HEK293 (cell line): ENCODE results near the gene PPARD.

Source experiments
- CTCF ChIA-PET: fragments of 350-600 bp; formaldehyde crosslinking; extraction: SDS; loops from one replicate; lab custom pipeline; 2021; ENCODE audit warnings: antibody characterized with exemption; lab: Yijun Ruan, JAX
- POLR2A ChIA-PET: fragments of 300-600 bp; formaldehyde crosslinking; extraction: SDS; loops from one replicate; lab custom pipeline; 2020; ENCODE audit warnings: antibody characterized with exemption, inconsistent platforms; lab: Yijun Ruan, JAX
- H3K27ac ChIP-seq: fragments of 200-500 bp; sonication (Bioruptor generic); 2 replicates; pipeline ENCODE4 v1.5.1; 2014; ENCODE audit warnings: low read depth, low read length, control low read depth, inconsistent platforms; ENCODE audit errors: extremely low read depth
- H3K36me3 ChIP-seq, 2 experiments: fragments of 200-500 bp in 1 of 2; sonication (Bioruptor generic) in 1 of 2; 1 replicate in 1 of 2; 2 replicates in 1 of 2; pipeline ENCODE4 v1.5.1; 2014 to 2017; ENCODE audit warnings: inconsistent platforms in 2 of 2, low read length in 2 of 2; ENCODE audit not compliant: control insufficient read depth in 2 of 2, insufficient read depth in 1 of 2
- H3K4me1 ChIP-seq: fragments of 200-500 bp; sonication (Bioruptor generic); 2 replicates; pipeline ENCODE4 v1.5.1; 2014; ENCODE audit warnings: mild to moderate bottlenecking, low read length, inconsistent platforms; ENCODE audit not compliant: control insufficient read depth, insufficient read depth
- H3K4me3 ChIP-seq: 2 replicates; pipeline ENCODE4 v1.5.1; 2011; ENCODE audit warnings: low read depth, mild to moderate bottlenecking, control low read depth, low read length, moderate library complexity
- H3K9me3 ChIP-seq: fragments of 200-500 bp; sonication (Bioruptor generic); 2 replicates; pipeline ENCODE4 v1.5.1; 2014; ENCODE audit warnings: low read depth, low read length, inconsistent platforms; ENCODE audit not compliant: control insufficient read depth, insufficient read depth
- AEBP2 ChIP-seq: fragments of 450-650 bp; formaldehyde crosslinking; IDR thresholded peaks from 2 replicates; pipeline ENCODE4 v1.5.1; 2016; ENCODE audit warnings: missing biosample characterization, missing genetic modification characterization, borderline replicate concordance
- BCL11A ChIP-seq: fragments of 450-650 bp; formaldehyde crosslinking; IDR thresholded peaks from 2 replicates; pipeline ENCODE4 v1.5.1; 2016; ENCODE audit warnings: low read depth, missing biosample characterization, missing genetic modification characterization
- IKZF3 ChIP-seq: fragments of 450-650 bp; IDR thresholded peaks from 2 replicates; pipeline ENCODE4 v1.5.0; 2018; ENCODE audit warnings: missing biosample characterization, mild to moderate bottlenecking, missing genetic modification characterization, moderate library complexity
- KLF17 ChIP-seq: fragments of 450-650 bp; formaldehyde crosslinking; IDR thresholded peaks from 2 replicates; pipeline ENCODE4 v1.5.1; 2016; ENCODE audit warnings: missing biosample characterization, missing genetic modification characterization
- KLF9 ChIP-seq: fragments of 450-650 bp; formaldehyde crosslinking; IDR thresholded peaks from 2 replicates; pipeline ENCODE4 v1.5.1; 2016; ENCODE audit warnings: missing biosample characterization, missing genetic modification characterization, low read depth
- REST ChIP-seq: fragments of 450-650 bp; formaldehyde crosslinking; IDR thresholded peaks from 2 replicates; pipeline ENCODE4 v1.5.1; 2016; ENCODE audit warnings: missing biosample characterization, missing genetic modification characterization
- SETDB1 ChIP-seq: IDR thresholded peaks from one replicate; pipeline ENCODE4 v1.6.1; 2017; ENCODE audit warnings: mild to moderate bottlenecking, low read length, moderate library complexity, mixed read lengths; ENCODE audit not compliant: insufficient read length
- TCF7L2 ChIP-seq: IDR thresholded peaks from 2 replicates; pipeline ENCODE4 v1.6.1; 2011; ENCODE audit warnings: low read depth, mild to moderate bottlenecking, inconsistent platforms, low read length, moderate library complexity, borderline replicate concordance
- ZBTB1 ChIP-seq: fragments of 450-650 bp; formaldehyde crosslinking; IDR thresholded peaks from 2 replicates; pipeline ENCODE4 v1.5.1; 2016; ENCODE audit warnings: missing biosample characterization, missing genetic modification characterization
- ZBTB11 ChIP-seq: fragments of 450-650 bp; formaldehyde crosslinking; conservative IDR thresholded peaks from 2 replicates; pipeline ENCODE4 v1.5.1; 2016; ENCODE audit warnings: low read depth, missing biosample characterization, missing genetic modification characterization
- ZBTB17 ChIP-seq: fragments of 450-650 bp; formaldehyde crosslinking; IDR thresholded peaks from 2 replicates; pipeline ENCODE4 v1.5.1; 2016; ENCODE audit warnings: missing biosample characterization, missing genetic modification characterization
- ZNF23 ChIP-seq: fragments of 450-650 bp; formaldehyde crosslinking; IDR thresholded peaks from 2 replicates; pipeline ENCODE4 v1.5.1; 2016; ENCODE audit warnings: missing biosample characterization, missing genetic modification characterization, borderline replicate concordance
- ZNF248 ChIP-seq: fragments of 450-650 bp; formaldehyde crosslinking; IDR thresholded peaks from 2 replicates; pipeline ENCODE4 v1.5.1; 2017; ENCODE audit warnings: missing biosample characterization, missing genetic modification characterization
- ZNF362 ChIP-seq: fragments of 450-650 bp; formaldehyde crosslinking; IDR thresholded peaks from 2 replicates; pipeline ENCODE4 v1.5.1; 2016; ENCODE audit warnings: missing biosample characterization, missing genetic modification characterization
- ZNF416 ChIP-seq: fragments of 450-650 bp; formaldehyde crosslinking; IDR thresholded peaks from 2 replicates; pipeline ENCODE4 v1.5.1; 2016; ENCODE audit warnings: missing biosample characterization, missing genetic modification characterization
- ZNF529 ChIP-seq: fragments of 450-650 bp; formaldehyde crosslinking; IDR thresholded peaks from 2 replicates; pipeline ENCODE4 v1.5.1; 2017; ENCODE audit warnings: missing genetic modification characterization, missing biosample characterization; ENCODE audit not compliant: insufficient replicate concordance
- ZNF664 ChIP-seq: fragments of 450-650 bp; formaldehyde crosslinking; IDR thresholded peaks from 2 replicates; pipeline ENCODE4 v1.5.1; 2016; ENCODE audit warnings: missing biosample characterization, missing genetic modification characterization
- ZNF692 ChIP-seq: fragments of 450-650 bp; formaldehyde crosslinking; IDR thresholded peaks from 2 replicates; pipeline ENCODE4 v1.5.1; 2016; ENCODE audit warnings: missing biosample characterization, missing genetic modification characterization
- ZNF747 ChIP-seq: fragments of 450-650 bp; formaldehyde crosslinking; IDR thresholded peaks from 2 replicates; pipeline ENCODE4 v1.5.1; 2016; ENCODE audit warnings: missing biosample characterization, missing genetic modification characterization

PPARD gene

GRCh38 chr6:35360349-35361138 is 18.2 kb downstream of the PPARD start (continued):
- TF ChIP-seq ZBTB11: no peak
- TF ChIP-seq ZNF529 (tag by site-specific recombination): no peak
- no peak for TF ChIP-seq ZNF664
- TF ChIP-seq TCF7L2: no peak
- no peak for TF ChIP-seq ZBTB1
- TF ChIP-seq ZNF23 (tag by site-specific recombination): no peak
- TF ChIP-seq ZNF248 (tag by site-specific recombination): no peak
- no peak for TF ChIP-seq SETDB1
- no peak for TF ChIP-seq KLF9

GRCh38 chr6:35362200-35362599 is 19.8 kb downstream of the PPARD start:
- Histone ChIP-seq H3K4me1 (peaks cover 18% of the 10 kb centered on the region), H3K36me3 (peaks cover 0 to 3% of the 10 kb centered on the region in 2 experiments; a peak in 1 of 3 replicates), H3K9me3 (no peaks in the 10 kb centered on the region), H3K4me3 (no peak overlapping the region), H3K27ac (no peak overlapping the region)
- ChIA-PET CTCF (interaction anchor here (0.6 to 1.8 kb wide), 4 partner anchors 19 to 59 kb away, joined by 3 to 7 read pairs (median 4); no protein-coding TSS in a partner anchor), POLR2A (interaction anchor here (0.5 kb wide), 1 partner anchor 160 kb away, joined by 3 read pairs; no protein-coding TSS in a partner anchor)
- TF ChIP-seq ZNF416: no peak
- no peak for TF ChIP-seq ZNF362 (tag by site-specific recombination)
- no peak for TF ChIP-seq BCL11A
- TF ChIP-seq REST (tag by site-specific recombination): peak; percentile 86

- H3K36me3 ChIP-seq: peaks cover 0 to 2% of the 10 kb centered on the region in 2 experiments; a peak in 1 of 3 replicates
- peaks cover 19% of the 10 kb centered on the region for H3K4me1 ChIP-seq
- CTCF ChIA-PET: interaction anchor here (0.7 to 2.2 kb wide), 4 partner anchors 19 to 86 kb away, joined by 3 to 13 read pairs (median 4); no protein-coding TSS in a partner anchor
- POLR2A ChIA-PET: interaction anchor here (1.0 kb wide), 1 partner anchor 9 kb away, joined by 3 read pairs; no protein-coding TSS in a partner anchor
- no peak overlapping the region for H3K4me3 ChIP-seq
- peak overlapping the region; percentile 73 for H3K27ac ChIP-seq
- H3K9me3 ChIP-seq: no peaks in the 10 kb centered on the region
- TF ChIP-seq IKZF3 (tag by site-specific recombination) (peak; percentile 80; the same call in 1 of the 2 replicates), AEBP2 (tag by site-specific recombination) (no peak), KLF17 (peak; percentile 69), ZNF692 (peak; percentile 99), ZNF747 (tag by site-specific recombination) (no peak), ZBTB17 (tag by site-specific recombination) (peak; percentile 80)
These were observed 21.0 kb downstream of the PPARD start for GRCh38 chr6:35363293-35363750.
